ENCODE data around the gene TEKT4. TPM values are rescaled to one million over a fixed set of nuclear protein-coding genes. Genes with fewer than 3 reads are reported as not detected.
A peak's percentile ranks its signal among the peaks of the same experiment; 100 is the strongest.

TEKT4 gene
- total RNA-seq, 4 donors from 2014 or later: not detected

DNA sequence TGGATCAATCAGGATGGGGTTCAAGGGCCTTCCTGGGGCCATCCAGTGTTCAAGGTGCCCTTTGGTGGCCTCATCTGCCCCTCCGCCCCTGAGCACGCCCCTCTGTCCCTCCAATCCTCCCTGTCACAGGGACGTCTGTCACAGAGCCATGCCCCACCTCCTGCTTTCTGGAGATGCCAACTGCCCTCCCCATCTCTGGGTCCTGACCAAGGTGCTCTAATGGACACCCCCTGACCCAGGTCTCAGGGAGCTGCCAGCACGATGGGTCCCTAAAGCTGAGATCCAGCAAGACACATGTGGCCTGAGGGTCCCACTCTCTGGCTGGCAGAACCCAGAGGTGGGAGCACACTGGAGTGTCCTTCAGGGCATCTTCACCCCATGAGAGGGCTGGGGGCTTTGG, 2.1 kb upstream of the TEKT4 start:
- Histone ChIP-seq H3K9me3 (no peaks in the 10 kb centered on the region), H3K4me3 (no peak overlapping the region), H3K4me1 (peaks cover 0 to 5% (median 0%) of the 10 kb centered on the region in 3 donors), H3K36me3 (no peaks in the 10 kb centered on the region), H3K27me3 (peaks cover 69% of the 10 kb centered on the region), H3K27ac (no peak overlapping the region)
- WGBS, 2 donors (ENCODE audit: low coverage in 1 of 2): 90% methylated on average over 2 of the region's 4 CpGs; no CpG with 5 or more reads in 1 of the 2 donors
- no peak for ATAC-seq
- TF ChIP-seq POLR2A (IDR thresholded peaks at IDR 0.05) (no peak), POLR2AphosphoS5 (IDR thresholded peaks at IDR 0.05) (no peak), EP300 (IDR thresholded peaks at IDR 0.05) (no peak)
- TF ChIP-seq, protein P1, sequence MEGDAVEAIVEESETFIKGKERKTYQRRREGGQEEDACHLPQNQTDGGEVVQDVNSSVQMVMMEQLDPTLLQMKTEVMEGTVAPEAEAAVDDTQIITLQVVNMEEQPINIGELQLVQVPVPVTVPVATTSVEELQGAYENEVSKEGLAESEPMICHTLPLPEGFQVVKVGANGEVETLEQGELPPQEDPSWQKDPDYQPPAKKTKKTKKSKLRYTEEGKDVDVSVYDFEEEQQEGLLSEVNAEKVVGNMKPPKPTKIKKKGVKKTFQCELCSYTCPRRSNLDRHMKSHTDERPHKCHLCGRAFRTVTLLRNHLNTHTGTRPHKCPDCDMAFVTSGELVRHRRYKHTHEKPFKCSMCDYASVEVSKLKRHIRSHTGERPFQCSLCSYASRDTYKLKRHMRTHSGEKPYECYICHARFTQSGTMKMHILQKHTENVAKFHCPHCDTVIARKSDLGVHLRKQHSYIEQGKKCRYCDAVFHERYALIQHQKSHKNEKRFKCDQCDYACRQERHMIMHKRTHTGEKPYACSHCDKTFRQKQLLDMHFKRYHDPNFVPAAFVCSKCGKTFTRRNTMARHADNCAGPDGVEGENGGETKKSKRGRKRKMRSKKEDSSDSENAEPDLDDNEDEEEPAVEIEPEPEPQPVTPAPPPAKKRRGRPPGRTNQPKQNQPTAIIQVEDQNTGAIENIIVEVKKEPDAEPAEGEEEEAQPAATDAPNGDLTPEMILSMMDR (IDR thresholded peaks at IDR 0.05): no peak

DNA sequence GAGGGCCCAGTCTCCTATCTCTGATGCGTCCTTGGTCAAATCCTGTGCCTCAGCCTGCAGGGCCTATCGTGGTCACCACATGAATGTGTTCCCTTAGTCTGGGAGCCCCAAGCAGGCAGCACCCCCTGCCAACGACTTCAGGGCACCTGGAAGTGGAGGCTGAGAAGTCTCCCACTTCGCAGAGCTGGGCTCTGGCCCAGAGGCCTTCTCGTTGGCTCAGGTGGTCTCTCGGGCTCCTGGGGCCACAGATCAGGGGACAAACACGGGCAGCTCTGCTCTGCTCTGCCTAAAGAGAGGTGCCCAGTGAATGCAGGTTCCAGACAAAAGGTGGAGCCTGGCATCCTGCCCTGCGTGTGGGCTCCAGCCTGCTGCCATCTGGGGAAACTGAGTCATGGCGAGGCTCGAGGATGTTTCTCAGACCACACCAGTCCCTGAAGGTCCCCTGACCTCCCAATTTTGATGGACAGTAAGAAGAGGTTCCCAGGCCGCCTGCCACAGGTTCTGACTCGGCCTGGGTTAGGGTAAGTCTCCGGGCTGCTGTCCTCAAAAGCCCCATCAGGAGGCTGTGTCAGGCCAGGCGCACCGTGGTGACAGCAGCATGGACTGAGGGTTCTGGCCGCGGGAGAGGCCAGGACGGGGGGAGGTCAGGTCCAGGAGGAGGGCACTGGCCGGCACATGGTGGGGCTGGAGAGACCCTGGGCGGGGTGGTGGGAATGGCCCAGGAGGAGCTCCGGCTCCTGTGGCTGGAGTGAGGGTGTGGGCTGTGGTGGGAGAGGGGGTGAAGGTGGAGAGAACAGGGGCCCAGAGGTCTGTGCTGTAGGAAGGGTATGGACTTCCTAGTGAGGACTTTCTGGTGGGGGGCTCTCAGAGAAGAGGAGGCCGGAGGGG, 1.4 kb upstream of the TEKT4 start:
- 40 to 100% methylated on average over 1 of the region's 22 CpGs for WGBS, 2 donors (ENCODE audit: low coverage in 1 of 2)
- no peak for TF ChIP-seq POLR2AphosphoS5 (IDR thresholded peaks at IDR 0.05)
- TF ChIP-seq POLR2A (IDR thresholded peaks at IDR 0.05): no peak
- TF ChIP-seq, protein P1 (IDR thresholded peaks at IDR 0.05): no peak
- no peak for TF ChIP-seq EP300 (IDR thresholded peaks at IDR 0.05)
- Histone ChIP-seq H3K9me3 (no peaks in the 10 kb centered on the region), H3K36me3 (no peaks in the 10 kb centered on the region), H3K4me1 (peaks cover 0 to 5% (median 0%) of the 10 kb centered on the region in 3 donors), H3K27ac (no peak overlapping the region), H3K27me3 (peaks cover 74% of the 10 kb centered on the region), H3K4me3 (no peak overlapping the region)
- no peak for ATAC-seq

DNA sequence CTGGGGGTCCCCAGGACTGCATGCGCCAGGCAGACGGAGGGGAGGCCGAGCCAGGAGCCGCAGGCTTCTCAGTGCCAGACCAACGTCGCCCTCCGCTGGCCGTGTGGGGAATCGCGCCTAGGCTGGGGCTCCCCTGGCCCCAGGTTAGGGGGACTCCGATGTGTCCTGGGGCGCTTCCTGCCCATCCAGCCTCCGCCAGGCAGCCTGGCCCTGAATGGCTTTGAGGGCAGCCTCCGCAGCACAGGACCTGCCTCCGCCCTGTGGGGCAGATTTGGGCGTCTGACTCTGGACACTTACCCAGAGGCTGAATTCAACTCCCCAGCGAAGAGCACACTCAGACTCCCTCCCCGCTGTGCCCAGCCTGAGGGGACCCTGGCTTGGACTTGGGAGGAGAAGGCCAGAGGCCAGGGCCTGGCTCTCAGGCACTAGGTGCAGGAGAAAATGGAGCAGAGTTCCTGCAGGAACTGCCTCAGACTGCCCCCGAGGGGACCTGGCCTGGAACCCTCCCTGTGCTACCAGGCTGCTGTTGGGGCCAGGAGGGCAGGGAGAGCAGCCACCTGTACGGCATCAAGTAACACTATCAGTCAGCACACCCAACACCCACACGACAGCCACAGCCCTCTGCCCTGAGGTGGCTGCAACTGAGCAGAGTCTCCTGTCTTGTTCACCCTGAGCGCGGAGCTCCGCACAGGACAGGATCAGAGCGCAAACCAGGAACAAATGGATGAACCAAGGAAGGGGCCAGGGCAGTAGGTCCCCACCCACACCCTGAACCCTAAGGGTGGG, 597 bp upstream of the TEKT4 start:
- Histone ChIP-seq H3K4me3 (no peak overlapping the region), H3K9me3 (no peaks in the 10 kb centered on the region), H3K4me1 (peaks cover 0 to 5% (median 0%) of the 10 kb centered on the region in 3 donors), H3K27ac (no peak overlapping the region), H3K27me3 (peaks cover 83% of the 10 kb centered on the region), H3K36me3 (no peaks in the 10 kb centered on the region)
- no peak for ATAC-seq
- TF ChIP-seq, protein P1 (IDR thresholded peaks at IDR 0.05): peak in 1 of 4 experiments; percentile 15
- TF ChIP-seq POLR2AphosphoS5 (IDR thresholded peaks at IDR 0.05) (no peak), EP300 (IDR thresholded peaks at IDR 0.05) (no peak), POLR2A (IDR thresholded peaks at IDR 0.05) (no peak)
- WGBS, 2 donors (ENCODE audit: low coverage in 1 of 2): no CpG with 5 or more reads among the region's 25 CpGs

DNA sequence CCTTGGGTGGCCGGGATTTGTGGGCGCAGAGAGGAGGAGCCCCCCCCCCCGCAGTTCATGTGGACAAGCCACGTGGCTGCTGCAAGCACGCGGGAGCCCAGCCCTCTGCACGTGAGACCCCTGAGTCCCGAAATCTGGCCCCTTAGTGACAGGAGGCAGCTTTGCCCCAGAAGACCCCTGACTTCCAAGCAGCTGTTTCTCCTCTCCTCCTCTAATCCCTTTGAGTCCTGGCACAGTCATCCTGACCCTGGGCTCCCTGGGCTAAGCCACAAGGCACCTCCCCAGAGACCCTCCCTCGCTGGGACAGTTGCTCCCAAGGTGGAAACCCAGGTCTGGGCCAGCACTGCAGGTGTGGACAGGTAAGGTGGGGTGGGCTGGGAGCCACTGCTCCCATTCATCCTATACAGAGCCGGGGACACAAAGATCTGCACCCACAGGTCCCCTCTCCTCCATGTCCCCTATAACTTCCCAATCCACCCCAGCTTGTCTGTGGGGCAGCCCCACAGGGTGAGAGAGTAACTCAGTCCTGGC, 923 bp downstream of the TEKT4 start:
- Histone ChIP-seq H3K9me3 (no peaks in the 10 kb centered on the region), H3K4me1 (peaks cover 0 to 5% (median 0%) of the 10 kb centered on the region in 3 donors), H3K36me3 (no peaks in the 10 kb centered on the region), H3K27me3 (peaks cover 80% of the 10 kb centered on the region), H3K27ac (no peak overlapping the region), H3K4me3 (no peak overlapping the region)
- TF ChIP-seq POLR2A (IDR thresholded peaks at IDR 0.05): no peak
- TF ChIP-seq POLR2AphosphoS5 (IDR thresholded peaks at IDR 0.05): no peak
- TF ChIP-seq, protein P1 (IDR thresholded peaks at IDR 0.05): no peak
- TF ChIP-seq EP300 (IDR thresholded peaks at IDR 0.05): no peak
- WGBS, 2 donors (ENCODE audit: low coverage in 1 of 2): no CpG with 5 or more reads among the region's 10 CpGs
- no peak for ATAC-seq
